HepG2 (cell line): Measurements from ENCODE around the gene SMOC1. TPM values are rescaled to one million over a fixed set of nuclear protein-coding genes. Genes with fewer than 3 reads are reported as not detected.
A peak's percentile ranks its signal among the peaks of the same experiment; 100 is the strongest.

Experiments used
- ATAC-seq: fragments of 200-7000 bp; cut with Tn5 transposase; 3 replicates; pipeline ENCODE4 v1.9.1; 2020; ENCODE audit warnings: mild to moderate bottlenecking, moderate library complexity
- BruUV-seq: library from RNA; stranded (reverse); fragments of 400-500 nt; replicated peaks from 2 replicates; lab custom pipeline; 2021; lab: Mats Ljungman, UMichigan
- CTCF ChIA-PET: fragments of 300-600 bp; formaldehyde crosslinking; extraction: SDS; loops from one replicate; lab custom pipeline; 2021; ENCODE audit warnings: low total read pairs, inconsistent platforms, low intra/inter-chr PET ratio; lab: Yijun Ruan, JAX
- POLR2A ChIA-PET: fragments of 350-600 bp; sonication (Branson Sonifier 250); formaldehyde crosslinking; loops from one replicate; lab custom pipeline; 2020; ENCODE audit warnings: antibody characterized with exemption, inconsistent platforms; lab: Yijun Ruan, JAX
- DNase-seq: peaks from one replicate; pipeline ENCODE4 v3.0.0-alpha.2; 2015; ENCODE audit warnings: low spot score
- FAIRE-seq: peaks from 3 replicates; lab custom pipeline; 2011; peaks lifted over from hg19 to GRCh38; lab: Jason Lieb, UNC
- H2AFZ ChIP-seq: one replicate; pipeline ENCODE4 v1.6.1; 2011; ENCODE audit warnings: low read length, inconsistent platforms
- H3K27ac ChIP-seq: fragments of 300-600 bp; 3 replicates; pipeline ENCODE4 v1.8.0; 2011; ENCODE audit warnings: mixed run types, mild to moderate bottlenecking, mixed read lengths, low read length, inconsistent platforms; ENCODE audit not compliant: insufficient read depth; ENCODE audit errors: extremely low read length
- H3K27me3 ChIP-seq, 2 experiments: fragments of 200-600 bp in 1 of 2; 2 replicates in 1 of 2; 3 replicates in 1 of 2; pipeline versions ENCODE4 v1.6.0 to v1.8.0; 2011; ENCODE audit warnings: low read length in 2 of 2, mild to moderate bottlenecking in 2 of 2, moderate library complexity in 2 of 2, inconsistent platforms in 1 of 2; ENCODE audit not compliant: insufficient read depth in 2 of 2, control insufficient read depth in 1 of 2
- H3K36me3 ChIP-seq, 2 experiments: fragments of 200-600 bp in 1 of 2; replicated peaks in 1 of 2; 2 replicates in 1 of 2; 3 replicates in 1 of 2; pipeline versions ENCODE4 v1.5.1 to v1.8.0; 2011; ENCODE audit warnings: low read length in 2 of 2, inconsistent platforms in 1 of 2; ENCODE audit not compliant: insufficient read depth in 2 of 2, control insufficient read depth in 1 of 2
- H3K4me1 ChIP-seq: 2 replicates; pipeline ENCODE4 v1.5.1; 2012; ENCODE audit warnings: low read length, inconsistent platforms; ENCODE audit not compliant: insufficient read depth
- H3K4me2 ChIP-seq: 2 replicates; pipeline ENCODE4 v1.6.0; 2011; ENCODE audit warnings: low read depth, low read length, inconsistent platforms
- H3K4me3 ChIP-seq, 3 experiments: fragments of 200-600 bp in 1 of 3; sonication (generic), shearing (Covaris generic) in 1 of 3; replicated peaks in 1 of 3; 2 replicates each; pipeline ENCODE4 v1.5.1; 2011 to 2016; ENCODE audit warnings: low read length in 3 of 3, inconsistent platforms in 2 of 3, low read depth in 2 of 3, mild to moderate bottlenecking in 2 of 3, control low read depth in 1 of 3, mixed read lengths in 1 of 3; ENCODE audit not compliant: insufficient read depth in 1 of 3
- H3K79me2 ChIP-seq: one replicate; pipeline ENCODE4 v1.6.1; 2011; ENCODE audit warnings: low read length, inconsistent platforms; ENCODE audit not compliant: insufficient read depth
- H3K9ac ChIP-seq: 2 replicates; pipeline ENCODE4 v1.6.0; 2011; ENCODE audit warnings: mild to moderate bottlenecking, low read depth, low read length, inconsistent platforms; ENCODE audit not compliant: insufficient read depth
- H3K9me3 ChIP-seq: 2 replicates; pipeline ENCODE4 v1.5.1; 2012; ENCODE audit warnings: mild to moderate bottlenecking, low read length
- H4K20me1 ChIP-seq: 2 replicates; pipeline ENCODE4 v1.6.0; 2011; ENCODE audit warnings: inconsistent platforms, mild to moderate bottlenecking, low read length, moderate library complexity; ENCODE audit not compliant: insufficient read depth
- ARID4A ChIP-seq: sonication (generic); formaldehyde crosslinking; IDR thresholded peaks from 2 replicates; pipeline ENCODE4 v1.5.0; 2020; ENCODE audit warnings: mild to moderate bottlenecking, missing genetic modification reagents, borderline replicate concordance
- DRAP1 ChIP-seq: IDR thresholded peaks from 2 replicates; pipeline ENCODE4 v1.6.1; 2016; ENCODE audit warnings: missing genetic modification reagents, missing compliant biosample characterization
- MAFF ChIP-seq: IDR thresholded peaks from 2 replicates; pipeline ENCODE4 v1.6.1; 2011; ENCODE audit warnings: low read depth, low read length, improper control_type of control experiment
- MAFK ChIP-seq, 2 experiments: IDR thresholded peaks in 1 of 2; conservative IDR thresholded peaks in 1 of 2; 2 replicates each; pipeline ENCODE4 v1.6.1; 2011; ENCODE audit warnings: improper control_type of control experiment in 2 of 2, low read length in 2 of 2
- PREB ChIP-seq: sonication (generic); formaldehyde crosslinking; IDR thresholded peaks from 2 replicates; pipeline ENCODE4 v1.4.0; 2020; ENCODE audit warnings: missing genetic modification reagents
- SIX4 ChIP-seq: sonication (generic); formaldehyde crosslinking; IDR thresholded peaks from 2 replicates; pipeline ENCODE4 v1.4.0; 2020; ENCODE audit warnings: missing genetic modification reagents
- ZFX ChIP-seq: sonication (generic); formaldehyde crosslinking; IDR thresholded peaks from 2 replicates; pipeline ENCODE4 v1.4.0; 2020; ENCODE audit warnings: mild to moderate bottlenecking, low read depth, missing genetic modification reagents, moderate library complexity
- ZIK1 ChIP-seq: sonication (generic); formaldehyde crosslinking; IDR thresholded peaks from 2 replicates; pipeline ENCODE4 v1.5.0; 2020; ENCODE audit warnings: mild to moderate bottlenecking, low read depth, missing genetic modification reagents, borderline replicate concordance
- ZNF225 ChIP-seq: sonication (generic); formaldehyde crosslinking; IDR thresholded peaks from 2 replicates; pipeline ENCODE4 v1.4.0; 2020; ENCODE audit warnings: mild to moderate bottlenecking, missing genetic modification reagents
- ZNF326 ChIP-seq: sonication (generic); formaldehyde crosslinking; IDR thresholded peaks from 2 replicates; pipeline ENCODE4 v1.4.0; 2020; ENCODE audit warnings: missing genetic modification reagents, borderline replicate concordance
- ZNF354B ChIP-seq: sonication (generic); formaldehyde crosslinking; IDR thresholded peaks from 2 replicates; pipeline ENCODE4 v1.8.0; 2022; ENCODE audit warnings: mild to moderate bottlenecking, missing genetic modification reagents
- ZNF75D ChIP-seq: sonication (generic); formaldehyde crosslinking; IDR thresholded peaks from 2 replicates; pipeline ENCODE4 v1.8.1; 2023; ENCODE audit warnings: missing genetic modification reagents, mild to moderate bottlenecking, borderline replicate concordance
- ZNF850 ChIP-seq: sonication (generic); formaldehyde crosslinking; conservative IDR thresholded peaks from 2 replicates; pipeline ENCODE4 v1.9.0; 2021; ENCODE audit warnings: mild to moderate bottlenecking, missing genetic modification reagents
- WGBS: methylation state at CpG from one replicate; pipeline ENCODE4 v1.1.6; 2017; ENCODE audit warnings: low lambda C conversion rate; 5-methylcytosine and 5-hydroxymethylcytosine counted together
- in situ Hi-C: cut with HindIII; loops from 2 replicates; pipeline ENCODE4 v1.10.0; 2017; ENCODE audit warnings: low pct_unique_long_range_greater_than_20kb; ENCODE audit not compliant: extremely low pct_ligation_motif_present
- intact Hi-C: fragments of 100-400 bp; cut with micrococcal nuclease; formaldehyde crosslinking; loops from one replicate; pipeline ENCODE4 v1.10.0; 2022; ENCODE audit not compliant: unreplicated experiment
- polyA plus RNA-seq, 8 experiments: library from polyadenylated mRNA; depleted of rRNA in 3 of 8; stranded (reverse) in 7 of 8; unstranded in 1 of 8; fragments of >200 nt; fragmentation: Illumina TruSeq in 4 of 8; extraction: Trizol in 4 of 8; gene quantifications; 2 replicates each; pipeline versions ENCODE4 v1.2.1 to v1.2.3, GENCODE V29; 2011 to 2016; ENCODE audit warnings: low read depth in 4 of 8, missing spikeins in 1 of 8, mixed read lengths in 1 of 8; ENCODE audit not compliant: insufficient read depth in 1 of 8
- total RNA-seq, 5 experiments: library from RNA; depleted of rRNA; stranded (reverse); fragments of >200 nt; fragmentation: Illumina TruSeq; extraction: Trizol; gene quantifications; 2 replicates each; pipeline ENCODE4 v1.2.3, GENCODE V29; 2016; ENCODE audit warnings: low read depth in 1 of 5

SMOC1 gene
- total and polyA plus RNA-seq, 2 of the 13 experiments (the other 11 are each of a cell fraction or from before 2014, with no cell fraction given): 17.8 to 35.6 TPM

GRCh38 chr14:69951263-69951662 is 72.0 kb downstream of the SMOC1 start:
- POLR2A ChIA-PET: interaction anchor here (2.0 kb wide), 1 partner anchor 72 kb away, joined by 5 read pairs; the partner anchor contains the start of gene SMOC1
- H3K4me2 ChIP-seq: no peak overlapping the region
- in situ Hi-C loops (no loop called here), intact Hi-C loops (no loop called here)
- DNase-seq: no peak
- H2AFZ ChIP-seq: no peak overlapping the region
- H3K4me3 ChIP-seq: no peak overlapping the region
- CTCF ChIA-PET: no interaction called here
- peaks cover 3% of the 10 kb centered on the region for H3K79me2 ChIP-seq
- TF ChIP-seq MAFK (conservative IDR thresholded peaks at IDR 0.05 in 1 of 2, IDR thresholded peaks at IDR 0.05 in 1 of 2; ENCODE audit: low read length in 2 of 2): peak; percentile 95 to 98
- no peak for TF ChIP-seq ZNF75D (CRISPR knock-in tag)
- TF ChIP-seq MAFF: peak; percentile 97
- H3K4me1 ChIP-seq: peaks cover 17% of the 10 kb centered on the region
- ATAC-seq: no peak
- FAIRE-seq: no peak
- no peaks in the 10 kb centered on the region for H4K20me1 ChIP-seq
- no peak overlapping the region for H3K27ac ChIP-seq
- BruUV-seq: no TSS peak
- peaks cover 18 to 30% of the 10 kb centered on the region in 2 experiments; a peak in 4 of 5 replicates for H3K36me3 ChIP-seq
- H3K27me3 ChIP-seq: no peaks in the 10 kb centered on the region
- no peak overlapping the region for H3K9ac ChIP-seq
- H3K9me3 ChIP-seq: no peaks in the 10 kb centered on the region
- WGBS: 97% methylated on average over 3 of the region's 3 CpGs

GRCh38 chr14:69951935-69952334 is 72.7 kb downstream of the SMOC1 start:
- Histone ChIP-seq H3K79me2 (peaks cover 3% of the 10 kb centered on the region), H3K4me1 (peaks cover 17% of the 10 kb centered on the region), H3K27ac (no peak overlapping the region), H3K27me3 (no peaks in the 10 kb centered on the region), H4K20me1 (no peaks in the 10 kb centered on the region), H3K9me3 (no peaks in the 10 kb centered on the region), H3K4me2 (no peak overlapping the region), H3K36me3 (peaks cover 19 to 31% of the 10 kb centered on the region in 2 experiments; a peak in 4 of 5 replicates), H3K9ac (no peak overlapping the region), H2AFZ (no peak overlapping the region), H3K4me3 (no peak overlapping the region)
- BruUV-seq: no TSS peak
- 96% methylated on average over 9 of the region's 9 CpGs for WGBS
- intact Hi-C loops (no loop called here), in situ Hi-C loops (no loop called here)
- CTCF ChIA-PET: no interaction called here
- ATAC-seq (no peak), DNase-seq (no peak), FAIRE-seq (no peak)
- POLR2A ChIA-PET: interaction anchor here (2.0 kb wide), 1 partner anchor 72 kb away, joined by 5 read pairs; the partner anchor contains the start of gene SMOC1
- TF ChIP-seq DRAP1 (no peak), ZIK1 (CRISPR knock-in tag) (no peak), ZNF354B (CRISPR knock-in tag) (no peak), PREB (CRISPR knock-in tag) (no peak), SIX4 (CRISPR knock-in tag) (no peak), ZNF225 (CRISPR knock-in tag) (no peak), ZFX (CRISPR knock-in tag) (no peak), ZNF850 (CRISPR knock-in tag) (no peak), ARID4A (no peak), ZNF326 (CRISPR knock-in tag) (no peak)
